Fibroblast of pulmonary artery (primary cell): ENCODE measurements around the gene ASCL2.

Experiments
- DNase-seq: peaks from one replicate; pipeline ENCODE4 v3.0.0-alpha.2; 2010; ENCODE audit warnings: low read depth
- H3K4me3 ChIP-seq: replicated peaks from 2 replicates; pipeline ENCODE4 v1.5.1; 2011; ENCODE audit warnings: low read depth, mild to moderate bottlenecking, control low read depth, low read length, moderate library complexity
- TF ChIP-seq, protein P1 (sequence below): IDR thresholded peaks from 2 replicates; pipeline ENCODE4 v1.5.1; 2011; ENCODE audit warnings: mild to moderate bottlenecking, control low read depth, low read length, inconsistent platforms; ENCODE audit errors: missing control alignments

ASCL2 gene, protein sequence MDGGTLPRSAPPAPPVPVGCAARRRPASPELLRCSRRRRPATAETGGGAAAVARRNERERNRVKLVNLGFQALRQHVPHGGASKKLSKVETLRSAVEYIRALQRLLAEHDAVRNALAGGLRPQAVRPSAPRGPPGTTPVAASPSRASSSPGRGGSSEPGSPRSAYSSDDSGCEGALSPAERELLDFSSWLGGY

DNA sequence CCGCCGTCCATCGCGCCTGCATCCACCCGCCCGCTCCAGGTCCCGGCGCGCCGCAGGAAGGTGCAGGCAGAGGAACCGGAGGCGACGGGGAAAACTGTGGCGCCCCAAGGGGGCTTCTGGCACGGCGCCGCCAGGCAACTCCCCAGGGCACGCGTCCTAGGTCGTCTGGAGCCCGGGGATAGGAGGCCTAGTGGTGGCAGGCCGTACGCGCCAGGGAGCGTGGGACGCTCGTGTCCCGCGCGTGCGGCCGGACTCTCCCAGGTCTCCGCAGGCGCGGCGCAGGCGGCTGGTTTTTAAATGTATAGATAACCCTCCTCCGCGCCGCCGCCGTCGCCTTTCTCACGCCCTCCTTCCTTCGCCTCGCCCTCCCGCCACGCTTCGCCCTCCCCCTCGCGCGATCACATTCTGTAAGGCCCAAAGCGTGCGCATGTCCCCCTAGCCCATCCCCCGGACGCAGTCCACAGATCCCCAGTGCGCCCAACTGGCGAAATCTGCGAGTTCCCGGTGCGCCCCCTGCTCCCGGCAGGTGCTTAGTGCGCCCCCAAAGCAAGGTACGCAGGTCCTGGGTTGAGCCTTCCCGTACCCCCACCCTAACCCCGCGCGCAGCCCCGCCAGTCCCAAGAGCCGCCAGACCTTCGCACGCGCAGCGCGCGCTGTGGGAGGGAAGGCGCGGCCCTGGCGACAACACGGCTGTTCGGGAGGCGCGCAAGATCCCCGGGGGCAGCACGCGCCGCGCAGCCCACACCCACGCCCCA lies at the start of gene ASCL2:
TSS of gene ASCL2 (minus strand) at position 267 of the 755 bp plus-strand sequence. CDS start at position 11, 256 bp downstream.
- no peak for DNase-seq
- TF ChIP-seq, protein P1, sequence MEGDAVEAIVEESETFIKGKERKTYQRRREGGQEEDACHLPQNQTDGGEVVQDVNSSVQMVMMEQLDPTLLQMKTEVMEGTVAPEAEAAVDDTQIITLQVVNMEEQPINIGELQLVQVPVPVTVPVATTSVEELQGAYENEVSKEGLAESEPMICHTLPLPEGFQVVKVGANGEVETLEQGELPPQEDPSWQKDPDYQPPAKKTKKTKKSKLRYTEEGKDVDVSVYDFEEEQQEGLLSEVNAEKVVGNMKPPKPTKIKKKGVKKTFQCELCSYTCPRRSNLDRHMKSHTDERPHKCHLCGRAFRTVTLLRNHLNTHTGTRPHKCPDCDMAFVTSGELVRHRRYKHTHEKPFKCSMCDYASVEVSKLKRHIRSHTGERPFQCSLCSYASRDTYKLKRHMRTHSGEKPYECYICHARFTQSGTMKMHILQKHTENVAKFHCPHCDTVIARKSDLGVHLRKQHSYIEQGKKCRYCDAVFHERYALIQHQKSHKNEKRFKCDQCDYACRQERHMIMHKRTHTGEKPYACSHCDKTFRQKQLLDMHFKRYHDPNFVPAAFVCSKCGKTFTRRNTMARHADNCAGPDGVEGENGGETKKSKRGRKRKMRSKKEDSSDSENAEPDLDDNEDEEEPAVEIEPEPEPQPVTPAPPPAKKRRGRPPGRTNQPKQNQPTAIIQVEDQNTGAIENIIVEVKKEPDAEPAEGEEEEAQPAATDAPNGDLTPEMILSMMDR = no peak
- H3K4me3 ChIP-seq = no peak within 1 kb of the TSS

- TF ChIP-seq, protein P1 = no peak
- H3K4me3 ChIP-seq = no peak overlapping the region
- DNase-seq = no peak
Observed at GRCh38 chr11:2319791-2320472, 49.5 kb upstream of the ASCL2 start.

DNA sequence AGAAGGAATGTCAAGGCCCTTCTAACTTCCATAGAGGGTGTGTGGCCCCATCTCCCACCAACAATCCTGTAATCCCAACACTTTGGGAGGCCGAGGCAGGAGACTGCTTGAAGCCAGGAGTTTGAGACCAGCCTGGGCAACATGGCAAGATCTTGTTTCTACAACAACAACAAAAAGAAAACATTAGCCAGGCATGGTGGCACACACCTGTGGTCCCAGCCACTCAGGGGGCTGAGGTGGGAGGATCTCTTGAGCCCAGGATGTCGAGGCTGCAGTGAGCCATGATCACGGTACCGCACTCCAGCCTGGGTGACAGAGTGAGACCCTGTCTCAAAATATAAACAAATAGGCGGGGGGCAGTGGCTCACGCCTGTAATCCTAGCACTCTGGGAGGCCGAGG lies 48.3 kb upstream of the ASCL2 start:
- H3K4me3 ChIP-seq = no peak overlapping the region
- no peak for DNase-seq
- TF ChIP-seq, protein P1 = no peak

DNA sequence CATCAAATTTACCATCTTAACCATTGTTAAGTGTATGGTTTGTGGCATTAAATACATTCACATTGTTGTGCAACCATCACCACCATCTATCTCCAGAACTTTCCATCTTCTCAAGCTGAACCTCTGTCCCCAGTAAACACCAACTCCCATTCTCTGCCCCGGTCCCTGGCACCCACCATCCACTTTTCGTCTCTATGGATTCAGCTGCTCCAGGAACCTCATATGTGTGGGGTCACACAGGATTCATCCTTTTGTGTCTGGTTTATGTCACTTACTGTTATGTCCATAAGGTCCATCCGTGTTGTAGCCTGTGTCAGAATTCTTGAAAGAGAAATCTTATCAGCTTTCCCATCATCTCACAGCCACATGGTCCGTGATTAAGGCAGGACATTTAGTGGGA lies 47.7 kb upstream of the ASCL2 start:
- no peak for DNase-seq
- TF ChIP-seq, protein P1 = no peak

GRCh38 chr11:2317354-2318050 lies 47.1 kb upstream of the ASCL2 start:
- TF ChIP-seq, protein P1 = no peak
- DNase-seq = no peak
- no peak overlapping the region for H3K4me3 ChIP-seq

More for the DNA sequence above, 47.7 kb upstream of the ASCL2 start:
- no peak overlapping the region for H3K4me3 ChIP-seq

GRCh38 chr11:2316963-2317244 lies 46.5 kb upstream of the ASCL2 start:
- no peak overlapping the region for H3K4me3 ChIP-seq
- no peak for DNase-seq
- TF ChIP-seq, protein P1 = no peak
